ENCODE data around the gene TMEM44.

Gene TMEM44

GRCh38 chr3:194572944-194573491 lies 60.2 kb downstream of the TMEM44 start:
- no peaks in the 10 kb centered on the region for H3K36me3 ChIP-seq (ENCODE audit: control insufficient read depth, insufficient read depth, low read length)
- H3K4me1 ChIP-seq (ENCODE audit: control insufficient read depth, insufficient read depth, low read length, poor library complexity, severe bottlenecking) = no peaks in the 10 kb centered on the region
- no peak for DNase-seq
- no peaks in the 10 kb centered on the region for H3K9me3 ChIP-seq (ENCODE audit: control insufficient read depth, low read length)
- peaks cover 7% of the 10 kb centered on the region for H3K27me3 ChIP-seq (replicated peaks; ENCODE audit: control insufficient read depth, insufficient read depth, low read length, poor library complexity, severe bottlenecking)
- no peak overlapping the region for H3K27ac ChIP-seq (ENCODE audit: insufficient read depth, low read length, poor library complexity, severe bottlenecking)
- H3K4me3 ChIP-seq (ENCODE audit: insufficient read depth, low read depth, low read length, poor library complexity, severe bottlenecking) = no peak overlapping the region

- H3K27ac ChIP-seq (ENCODE audit: insufficient read depth, low read length, poor library complexity, severe bottlenecking) = no peak overlapping the region
- H3K4me1 ChIP-seq (ENCODE audit: control insufficient read depth, insufficient read depth, low read length, poor library complexity, severe bottlenecking) = no peaks in the 10 kb centered on the region
- H3K4me3 ChIP-seq (ENCODE audit: insufficient read depth, low read depth, low read length, poor library complexity, severe bottlenecking) = no peak overlapping the region
- no peaks in the 10 kb centered on the region for H3K36me3 ChIP-seq (ENCODE audit: control insufficient read depth, insufficient read depth, low read length)
- no peak for DNase-seq
- no peaks in the 10 kb centered on the region for H3K9me3 ChIP-seq (ENCODE audit: control insufficient read depth, low read length)
- peaks cover 7% of the 10 kb centered on the region for H3K27me3 ChIP-seq (replicated peaks; ENCODE audit: control insufficient read depth, insufficient read depth, low read length, poor library complexity, severe bottlenecking)
Measured at GRCh38 chr3:194572143-194572789, 61.0 kb downstream of the TMEM44 start.

GRCh38 chr3:194571491-194572142 lies 61.6 kb downstream of the TMEM44 start:
- Histone ChIP-seq H3K27ac (ENCODE audit: insufficient read depth, low read length, poor library complexity, severe bottlenecking) (no peak overlapping the region), H3K9me3 (ENCODE audit: control insufficient read depth, low read length) (no peaks in the 10 kb centered on the region)
- no peak for DNase-seq

GRCh38 chr3:194570898-194571297 lies 62.3 kb downstream of the TMEM44 start:
- no peak overlapping the region for H3K27ac ChIP-seq (ENCODE audit: insufficient read depth, low read length, poor library complexity, severe bottlenecking)
- H3K4me3 ChIP-seq (ENCODE audit: insufficient read depth, low read depth, low read length, poor library complexity, severe bottlenecking) = no peak overlapping the region
- no peaks in the 10 kb centered on the region for H3K9me3 ChIP-seq (ENCODE audit: control insufficient read depth, low read length)
- no peaks in the 10 kb centered on the region for H3K36me3 ChIP-seq (ENCODE audit: control insufficient read depth, insufficient read depth, low read length)
- H3K27me3 ChIP-seq (replicated peaks; ENCODE audit: control insufficient read depth, insufficient read depth, low read length, poor library complexity, severe bottlenecking) = peaks cover 7% of the 10 kb centered on the region
- H3K4me1 ChIP-seq (ENCODE audit: control insufficient read depth, insufficient read depth, low read length, poor library complexity, severe bottlenecking) = no peaks in the 10 kb centered on the region
- no peak for DNase-seq

More at GRCh38 chr3:194571491-194572142, 61.6 kb downstream of the TMEM44 start:
- Histone ChIP-seq H3K36me3 (ENCODE audit: control insufficient read depth, insufficient read depth, low read length) (no peaks in the 10 kb centered on the region), H3K4me3 (ENCODE audit: insufficient read depth, low read depth, low read length, poor library complexity, severe bottlenecking) (no peak overlapping the region), H3K4me1 (ENCODE audit: control insufficient read depth, insufficient read depth, low read length, poor library complexity, severe bottlenecking) (no peaks in the 10 kb centered on the region), H3K27me3 (replicated peaks; ENCODE audit: control insufficient read depth, insufficient read depth, low read length, poor library complexity, severe bottlenecking) (peaks cover 7% of the 10 kb centered on the region)

GRCh38 chr3:194570235-194570634 lies 63.0 kb downstream of the TMEM44 start:
- Histone ChIP-seq H3K27me3 (replicated peaks; ENCODE audit: control insufficient read depth, insufficient read depth, low read length, poor library complexity, severe bottlenecking) (peaks cover 7% of the 10 kb centered on the region), H3K4me1 (ENCODE audit: control insufficient read depth, insufficient read depth, low read length, poor library complexity, severe bottlenecking) (no peaks in the 10 kb centered on the region), H3K4me3 (ENCODE audit: insufficient read depth, low read depth, low read length, poor library complexity, severe bottlenecking) (no peak overlapping the region), H3K36me3 (ENCODE audit: control insufficient read depth, insufficient read depth, low read length) (no peaks in the 10 kb centered on the region), H3K27ac (ENCODE audit: insufficient read depth, low read length, poor library complexity, severe bottlenecking) (no peak overlapping the region), H3K9me3 (ENCODE audit: control insufficient read depth, low read length) (no peaks in the 10 kb centered on the region)
- DNase-seq = no peak

- DNase-seq = no peak
- no peaks in the 10 kb centered on the region for H3K9me3 ChIP-seq (ENCODE audit: control insufficient read depth, low read length)
- H3K27me3 ChIP-seq (replicated peaks; ENCODE audit: control insufficient read depth, insufficient read depth, low read length, poor library complexity, severe bottlenecking) = peaks cover 7% of the 10 kb centered on the region
- no peak overlapping the region for H3K27ac ChIP-seq (ENCODE audit: insufficient read depth, low read length, poor library complexity, severe bottlenecking)
- H3K36me3 ChIP-seq (ENCODE audit: control insufficient read depth, insufficient read depth, low read length) = no peaks in the 10 kb centered on the region
- no peak overlapping the region for H3K4me3 ChIP-seq (ENCODE audit: insufficient read depth, low read depth, low read length, poor library complexity, severe bottlenecking)
- H3K4me1 ChIP-seq (ENCODE audit: control insufficient read depth, insufficient read depth, low read length, poor library complexity, severe bottlenecking) = no peaks in the 10 kb centered on the region
Measured at GRCh38 chr3:194569252-194569651, 64.0 kb downstream of the TMEM44 start.

- no peaks in the 10 kb centered on the region for H3K9me3 ChIP-seq (ENCODE audit: control insufficient read depth, low read length)
Measured at GRCh38 chr3:194565597-194566190, 67.5 kb downstream of the TMEM44 start.

GRCh38 chr3:194562986-194563385 lies 70.2 kb downstream of the TMEM44 start:
- no peaks in the 10 kb centered on the region for H3K9me3 ChIP-seq (ENCODE audit: control insufficient read depth, low read length)
- no peaks in the 10 kb centered on the region for H3K27me3 ChIP-seq (replicated peaks; ENCODE audit: control insufficient read depth, insufficient read depth, low read length, poor library complexity, severe bottlenecking)
- H3K36me3 ChIP-seq (ENCODE audit: control insufficient read depth, insufficient read depth, low read length) = no peaks in the 10 kb centered on the region
- H3K4me1 ChIP-seq (ENCODE audit: control insufficient read depth, insufficient read depth, low read length, poor library complexity, severe bottlenecking) = no peaks in the 10 kb centered on the region
- no peak overlapping the region for H3K27ac ChIP-seq (ENCODE audit: insufficient read depth, low read length, poor library complexity, severe bottlenecking)
- no peak for DNase-seq
- H3K4me3 ChIP-seq (ENCODE audit: insufficient read depth, low read depth, low read length, poor library complexity, severe bottlenecking) = no peak overlapping the region

More at GRCh38 chr3:194565597-194566190, 67.5 kb downstream of the TMEM44 start:
- Histone ChIP-seq H3K4me1 (ENCODE audit: control insufficient read depth, insufficient read depth, low read length, poor library complexity, severe bottlenecking) (no peaks in the 10 kb centered on the region), H3K27me3 (replicated peaks; ENCODE audit: control insufficient read depth, insufficient read depth, low read length, poor library complexity, severe bottlenecking) (no peaks in the 10 kb centered on the region), H3K27ac (ENCODE audit: insufficient read depth, low read length, poor library complexity, severe bottlenecking) (no peak overlapping the region), H3K4me3 (ENCODE audit: insufficient read depth, low read depth, low read length, poor library complexity, severe bottlenecking) (no peak overlapping the region), H3K36me3 (ENCODE audit: control insufficient read depth, insufficient read depth, low read length) (no peaks in the 10 kb centered on the region)
- DNase-seq = no peak

GRCh38 chr3:194561306-194561974 lies 71.8 kb downstream of the TMEM44 start:
- no peaks in the 10 kb centered on the region for H3K9me3 ChIP-seq (ENCODE audit: control insufficient read depth, low read length)
- H3K36me3 ChIP-seq (ENCODE audit: control insufficient read depth, insufficient read depth, low read length) = no peaks in the 10 kb centered on the region
- no peaks in the 10 kb centered on the region for H3K27me3 ChIP-seq (replicated peaks; ENCODE audit: control insufficient read depth, insufficient read depth, low read length, poor library complexity, severe bottlenecking)
- no peaks in the 10 kb centered on the region for H3K4me1 ChIP-seq (ENCODE audit: control insufficient read depth, insufficient read depth, low read length, poor library complexity, severe bottlenecking)
- no peak overlapping the region for H3K4me3 ChIP-seq (ENCODE audit: insufficient read depth, low read depth, low read length, poor library complexity, severe bottlenecking)
- no peak overlapping the region for H3K27ac ChIP-seq (ENCODE audit: insufficient read depth, low read length, poor library complexity, severe bottlenecking)
- no peak for DNase-seq
